DOHH2 (cell line): ENCODE data around the gene ACTRT2.

ENCODE experiments used
- H3F3A ChIP-seq: fragments of 200-600 bp; sonication (generic), shearing (Covaris generic); 2 replicates; pipeline ENCODE4 v1.6.0; 2016; ENCODE audit warnings: antibody characterized with exemption, mild to moderate bottlenecking; ENCODE audit not compliant: control insufficient read depth, insufficient read depth
- H3K27ac ChIP-seq: fragments of 200-600 bp; sonication (generic); 2 replicates; pipeline ENCODE4 v1.5.1; 2014; ENCODE audit warnings: low read depth, mild to moderate bottlenecking, low read length, moderate library complexity
- H3K27me3 ChIP-seq: fragments of 200-600 bp; sonication (generic); 2 replicates; pipeline ENCODE4 v1.6.1; 2014; ENCODE audit warnings: mild to moderate bottlenecking, low read length, mixed read lengths; ENCODE audit not compliant: control insufficient read depth
- H3K36me3 ChIP-seq: fragments of 200-600 bp; sonication (generic); 2 replicates; pipeline ENCODE4 v1.6.1; 2014; ENCODE audit warnings: mild to moderate bottlenecking, low read length, moderate library complexity, mixed read lengths; ENCODE audit not compliant: control insufficient read depth
- H3K4me1 ChIP-seq: fragments of 200-600 bp; sonication (generic); 2 replicates; pipeline ENCODE4 v1.6.1; 2014; ENCODE audit warnings: mild to moderate bottlenecking, low read length, mixed read lengths; ENCODE audit not compliant: control insufficient read depth
- H3K4me2 ChIP-seq: fragments of 200-600 bp; sonication (generic); 2 replicates; pipeline ENCODE4 v1.6.0; 2014; ENCODE audit warnings: mild to moderate bottlenecking, low read length, moderate library complexity
- H3K4me3 ChIP-seq: fragments of 200-600 bp; sonication (generic); 2 replicates; pipeline ENCODE4 v1.5.1; 2014; ENCODE audit warnings: mild to moderate bottlenecking, low read length, mixed read lengths
- H3K79me2 ChIP-seq: fragments of 200-600 bp; sonication (generic); 2 replicates; pipeline ENCODE4 v1.6.1; 2014; ENCODE audit warnings: mild to moderate bottlenecking, low read length, mixed read lengths; ENCODE audit not compliant: control insufficient read depth
- H3K9me2 ChIP-seq: fragments of 200-600 bp; sonication (generic); replicated peaks from 2 replicates; pipeline ENCODE4 v1.6.1; 2014; ENCODE audit warnings: mild to moderate bottlenecking, low read length, mixed read lengths; ENCODE audit not compliant: control insufficient read depth
- H3K9me3 ChIP-seq: fragments of 200-600 bp; sonication (generic); 2 replicates; pipeline ENCODE4 v1.6.1; 2014; ENCODE audit warnings: antibody characterized with exemption, low read length, mixed read lengths; ENCODE audit not compliant: control insufficient read depth, insufficient read depth
- H4K20me1 ChIP-seq: fragments of 200-600 bp; sonication (generic); 2 replicates; pipeline ENCODE4 v1.6.0; 2014; ENCODE audit warnings: low read depth, mild to moderate bottlenecking, antibody characterized with exemption, low read length, moderate library complexity; ENCODE audit not compliant: control insufficient read depth, insufficient read depth
- EZH2phosphoT487 ChIP-seq: fragments of 200-600 bp; sonication (generic); IDR thresholded peaks from 2 replicates; pipeline ENCODE4 v1.6.1; 2017; ENCODE audit warnings: borderline replicate concordance, mild to moderate bottlenecking, antibody characterized with exemption, low read length, moderate library complexity, mixed read lengths
- TF ChIP-seq, protein P1 (sequence below): fragments of 200-600 bp; sonication (generic); IDR thresholded peaks from one replicate; pipeline ENCODE4 v1.5.1; 2014; ENCODE audit warnings: antibody characterized with exemption, mild to moderate bottlenecking, low read depth, low read length; ENCODE audit not compliant: poor library complexity, severe bottlenecking

Gene ACTRT2

GRCh38 chr1:3017440-3018050 is 3.7 kb upstream of the ACTRT2 start:
- Histone ChIP-seq H3K36me3 (no peaks in the 10 kb centered on the region), H3K9me2 (no peaks in the 10 kb centered on the region), H3K9me3 (peaks cover 12% of the 10 kb centered on the region; the same call in 1 of the 2 replicates), H3K79me2 (no peaks in the 10 kb centered on the region), H3K4me1 (no peaks in the 10 kb centered on the region), H3K4me2 (no peak overlapping the region), H3K27me3 (no peaks in the 10 kb centered on the region), H3K4me3 (no peak overlapping the region), H3K27ac (no peak overlapping the region), H3F3A (no peaks in the 10 kb centered on the region), H4K20me1 (no peaks in the 10 kb centered on the region)
- TF ChIP-seq, protein P1, sequence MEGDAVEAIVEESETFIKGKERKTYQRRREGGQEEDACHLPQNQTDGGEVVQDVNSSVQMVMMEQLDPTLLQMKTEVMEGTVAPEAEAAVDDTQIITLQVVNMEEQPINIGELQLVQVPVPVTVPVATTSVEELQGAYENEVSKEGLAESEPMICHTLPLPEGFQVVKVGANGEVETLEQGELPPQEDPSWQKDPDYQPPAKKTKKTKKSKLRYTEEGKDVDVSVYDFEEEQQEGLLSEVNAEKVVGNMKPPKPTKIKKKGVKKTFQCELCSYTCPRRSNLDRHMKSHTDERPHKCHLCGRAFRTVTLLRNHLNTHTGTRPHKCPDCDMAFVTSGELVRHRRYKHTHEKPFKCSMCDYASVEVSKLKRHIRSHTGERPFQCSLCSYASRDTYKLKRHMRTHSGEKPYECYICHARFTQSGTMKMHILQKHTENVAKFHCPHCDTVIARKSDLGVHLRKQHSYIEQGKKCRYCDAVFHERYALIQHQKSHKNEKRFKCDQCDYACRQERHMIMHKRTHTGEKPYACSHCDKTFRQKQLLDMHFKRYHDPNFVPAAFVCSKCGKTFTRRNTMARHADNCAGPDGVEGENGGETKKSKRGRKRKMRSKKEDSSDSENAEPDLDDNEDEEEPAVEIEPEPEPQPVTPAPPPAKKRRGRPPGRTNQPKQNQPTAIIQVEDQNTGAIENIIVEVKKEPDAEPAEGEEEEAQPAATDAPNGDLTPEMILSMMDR = no peak
- TF ChIP-seq EZH2phosphoT487 = no peak

DNA sequence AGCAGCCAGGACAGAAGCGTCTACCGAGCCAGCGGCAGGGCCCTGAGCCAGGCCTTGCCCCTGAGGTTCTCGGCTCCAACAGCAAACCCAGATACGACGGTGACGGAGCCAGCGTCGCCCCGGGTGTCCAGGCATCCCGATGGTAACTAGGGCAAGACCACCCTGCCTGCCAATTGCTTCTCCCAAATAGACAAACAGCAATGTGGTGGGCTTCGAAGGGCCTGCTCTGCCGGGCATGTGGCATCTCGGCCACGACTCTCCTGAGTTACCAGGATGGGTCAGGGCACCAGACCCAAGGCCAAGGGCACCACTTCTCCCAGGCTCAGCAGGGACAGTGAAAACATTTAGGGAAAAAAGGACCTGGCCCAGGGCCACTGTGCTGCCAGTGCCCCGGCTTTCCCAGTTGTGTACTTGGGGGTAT is 3.2 kb upstream of the ACTRT2 start:
- H3K4me2 ChIP-seq = no peak overlapping the region
- H3K79me2 ChIP-seq = no peaks in the 10 kb centered on the region
- no peaks in the 10 kb centered on the region for H3K27me3 ChIP-seq
- H3K36me3 ChIP-seq = no peaks in the 10 kb centered on the region
- no peak overlapping the region for H3K27ac ChIP-seq
- no peak overlapping the region for H3K4me3 ChIP-seq
- H3F3A ChIP-seq = no peaks in the 10 kb centered on the region
- TF ChIP-seq, protein P1 = no peak
- TF ChIP-seq EZH2phosphoT487 = no peak
- no peaks in the 10 kb centered on the region for H3K9me2 ChIP-seq
- peaks cover 12% of the 10 kb centered on the region; the same call in 1 of the 2 replicates for H3K9me3 ChIP-seq
- no peaks in the 10 kb centered on the region for H4K20me1 ChIP-seq
- no peaks in the 10 kb centered on the region for H3K4me1 ChIP-seq

- Histone ChIP-seq H4K20me1 (no peaks in the 10 kb centered on the region), H3K36me3 (no peaks in the 10 kb centered on the region), H3K27ac (no peak overlapping the region), H3F3A (no peaks in the 10 kb centered on the region), H3K79me2 (no peaks in the 10 kb centered on the region), H3K4me1 (no peaks in the 10 kb centered on the region), H3K9me3 (peaks cover 8% of the 10 kb centered on the region; the same call in 1 of the 2 replicates), H3K4me2 (no peak overlapping the region), H3K9me2 (no peaks in the 10 kb centered on the region), H3K27me3 (no peaks in the 10 kb centered on the region), H3K4me3 (no peak overlapping the region)
- no peak for TF ChIP-seq EZH2phosphoT487
- TF ChIP-seq, protein P1 = no peak
Measured at GRCh38 chr1:3018576-3018975, 2.7 kb upstream of the ACTRT2 start.
